ENCODE measurements around the gene MLXIP. TPM values are rescaled to one million over a fixed set of nuclear protein-coding genes. Genes with fewer than 3 reads are reported as not detected.

The MLXIP gene
- total and polyA plus RNA-seq, 2 of the 13 experiments (the other 11 are each of a cell fraction or from before 2014, with no cell fraction given) = 5.3 to 6.7 TPM

- H3K79me2 ChIP-seq (ENCODE audit: insufficient read depth, low read length) = peaks cover 31% of the 10 kb centered on the region
- ChIA-PET CTCF (ENCODE audit: low intra/inter-chr PET ratio, low total read pairs) (no interaction called here), POLR2A (interaction anchor here (3.4 kb wide), 1 partner anchor 8 kb away, joined by 16 read pairs; the partner anchor contains the start of gene MLXIP)
- intact Hi-C loops (cut with micrococcal nuclease; ENCODE audit: unreplicated experiment) (no loop called here), in situ Hi-C loops (cut with HindIII; ENCODE audit: extremely low pct_ligation_motif_present, low pct_unique_long_range_greater_than_20kb) (no loop called here)
- H3K4me1 ChIP-seq (ENCODE audit: insufficient read depth, low read length) = peaks cover 12% of the 10 kb centered on the region
- H4K20me1 ChIP-seq (ENCODE audit: insufficient read depth, low read length) = peaks cover 3% of the 10 kb centered on the region; the same call in 1 of the 2 replicates
- H3K27ac ChIP-seq (ENCODE audit: extremely low read length, insufficient read depth, low read length) = no peak overlapping the region
- WGBS (ENCODE audit: low lambda C conversion rate) = 97% methylated on average over 11 of the region's 18 CpGs
- BruUV-seq (replicated peaks) = no TSS peak
- H3K9me3 ChIP-seq (ENCODE audit: low read length) = no peaks in the 10 kb centered on the region
- DNase-seq (ENCODE audit: low spot score) (no peak), FAIRE-seq (no peak), ATAC-seq (no peak)
- no peak overlapping the region for H3K4me3 ChIP-seq (replicated peaks in 1 of 3; ENCODE audit: insufficient read depth in 1 of 3, low read depth in 2 of 3, low read length in 3 of 3)
- peaks cover 11 to 40% of the 10 kb centered on the region in 2 experiments; a peak in 4 of 5 replicates for H3K36me3 ChIP-seq (replicated peaks in 1 of 2; ENCODE audit: control insufficient read depth in 1 of 2, insufficient read depth in 2 of 2, low read length in 2 of 2)
- no peak overlapping the region for H3K4me2 ChIP-seq (ENCODE audit: low read depth, low read length)
- no peak overlapping the region for H3K9ac ChIP-seq (ENCODE audit: insufficient read depth, low read depth, low read length)
- no peaks in the 10 kb centered on the region for H3K27me3 ChIP-seq (ENCODE audit: control insufficient read depth in 1 of 2, insufficient read depth in 2 of 2, low read length in 2 of 2)
- no peak overlapping the region for H2AFZ ChIP-seq (ENCODE audit: low read length)
- no peak for TF ChIP-seq CTCF (CRISPR knock-in tag; IDR thresholded peaks at IDR 0.05)
- no peak for TF ChIP-seq STAG1 (CRISPR knock-in tag; IDR thresholded peaks at IDR 0.05)
- no peak for TF ChIP-seq TBX2 (CRISPR knock-in tag; IDR thresholded peaks at IDR 0.05; ENCODE audit: borderline replicate concordance)
- no peak for TF ChIP-seq SP4 (CRISPR knock-in tag; IDR thresholded peaks at IDR 0.05)
- TF ChIP-seq ZFP82 (CRISPR knock-in tag; IDR thresholded peaks at IDR 0.05; ENCODE audit: borderline replicate concordance) = no peak
- TF ChIP-seq CAMTA2 (CRISPR knock-in tag; IDR thresholded peaks at IDR 0.05; ENCODE audit: borderline replicate concordance) = no peak
- TF ChIP-seq ZBTB26 (CRISPR knock-in tag; IDR thresholded peaks at IDR 0.05; ENCODE audit: borderline replicate concordance) = no peak
- TF ChIP-seq ZNF225 (CRISPR knock-in tag; IDR thresholded peaks at IDR 0.05) = no peak
- TF ChIP-seq ZNF280D (CRISPR knock-in tag; IDR thresholded peaks at IDR 0.05) = no peak
- TF ChIP-seq ELK4 (CRISPR knock-in tag; IDR thresholded peaks at IDR 0.05; ENCODE audit: borderline replicate concordance) = no peak
- TF ChIP-seq ZNF713 (CRISPR knock-in tag; IDR thresholded peaks at IDR 0.05) = no peak
- TF ChIP-seq SP1 (IDR thresholded peaks at IDR 0.05) = no peak
- no peak for TF ChIP-seq SP1 (CRISPR knock-in tag; IDR thresholded peaks at IDR 0.05)
- TF ChIP-seq ARHGAP35 (CRISPR knock-in tag; IDR thresholded peaks at IDR 0.05; ENCODE audit: borderline replicate concordance) = no peak
- no peak for TF ChIP-seq HIC2 (CRISPR knock-in tag; IDR thresholded peaks at IDR 0.05; ENCODE audit: low read depth)
Observed at GRCh38 chr12:122086641-122087285, 8.2 kb downstream of the MLXIP start.
